Esophagus muscularis mucosa (tissue), 4 donors: ENCODE data around the gene TKT. TPM values are rescaled to one million over a fixed set of nuclear protein-coding genes. Genes with fewer than 3 reads are reported as not detected.

Source experiments
- DNase-seq: peaks from one replicate; pipeline ENCODE4 v3.0.0-alpha.2; 2017; ENCODE audit errors: extremely low spot score
- H3K27ac ChIP-seq, 4 donors: fragments of 200-600 bp; sonication (generic); replicated peaks in 1 of 4; 1 replicate in 3 of 4; 2 replicates in 1 of 4; pipeline ENCODE4 v1.5.1; 2016 to 2019; ENCODE audit warnings: mild to moderate bottlenecking in 1 of 4
- H3K27me3 ChIP-seq, 4 donors: fragments of 200-600 bp; sonication (generic); one replicate each; pipeline versions ENCODE4 v1.5.1 to v1.6.0; 2016 to 2019
- H3K36me3 ChIP-seq, 4 donors: fragments of 200-600 bp; sonication (generic); one replicate each; pipeline ENCODE4 v1.5.1; 2016 to 2019
- H3K4me1 ChIP-seq, 4 donors: fragments of 200-600 bp; sonication (generic); one replicate each; pipeline ENCODE4 v1.5.1; 2016 to 2019
- H3K4me3 ChIP-seq, 4 donors: fragments of 200-600 bp; sonication (generic); 1 replicate in 2 of 4; 2 replicates in 2 of 4; pipeline ENCODE4 v1.5.1; 2016 to 2019; ENCODE audit warnings: mild to moderate bottlenecking in 4 of 4, moderate library complexity in 1 of 4
- H3K9me3 ChIP-seq, 4 donors: fragments of 200-600 bp; sonication (generic); 1 replicate in 3 of 4; 2 replicates in 1 of 4; pipeline ENCODE4 v1.5.1; 2016 to 2019
- CTCF ChIP-seq, 3 experiments: fragments of 200-600 bp in 2 of 3; fragments of 450-650 bp in 1 of 3; sonication (generic) in 2 of 3; IDR thresholded peaks; one replicate each; pipeline ENCODE4 v1.5.1; 2017 to 2019; ENCODE audit warnings: antibody characterized with exemption in 3 of 3, mild to moderate bottlenecking in 2 of 3, moderate library complexity in 1 of 3
- EP300 ChIP-seq: sonication (generic); formaldehyde crosslinking; IDR thresholded peaks from one replicate; pipeline ENCODE4 v1.6.1; 2017; ENCODE audit warnings: antibody characterized with exemption
- POLR2A ChIP-seq: fragments of 450-650 bp; IDR thresholded peaks from one replicate; pipeline ENCODE4 v1.6.1; 2017; ENCODE audit warnings: antibody characterized with exemption, moderate library complexity, mild to moderate bottlenecking, low read depth
- POLR2AphosphoS5 ChIP-seq, 2 donors: sonication (generic); formaldehyde crosslinking; IDR thresholded peaks; one replicate each; pipeline ENCODE4 v1.6.1; 2017; ENCODE audit warnings: antibody characterized with exemption in 2 of 2
- WGBS: methylation state at CpG from one replicate; pipeline ENCODE4 v1.1.5; 2018; 5-methylcytosine and 5-hydroxymethylcytosine counted together
- intact Hi-C: fragments of 100-400 bp; cut with DNase I; formaldehyde crosslinking; loops from one replicate; pipeline ENCODE4 v1.15.1; 2023
- total RNA-seq, 4 donors: library from RNA; depleted of rRNA; stranded (reverse); fragments of >200 nt; gene quantifications; one replicate each; pipeline versions ENCODE4 v1.1.0 to v1.2.1, GENCODE V29; 2016

Gene TKT
- total RNA-seq, 4 donors from 2014 or later: 295 to 524 (median 378) TPM

- Histone ChIP-seq H3K27ac (no peak overlapping the region), H3K27me3 (no peaks in the 10 kb centered on the region), H3K4me1 (no peaks in the 10 kb centered on the region), H3K36me3 (peaks cover 41 to 93% (median 85%) of the 10 kb centered on the region in 4 donors), H3K9me3 (no peaks in the 10 kb centered on the region), H3K4me3 (no peak overlapping the region)
- intact Hi-C loops: no loop called here
- 96% methylated on average over 7 of the region's 9 CpGs for WGBS
- no peak for DNase-seq
- TF ChIP-seq POLR2A: no peak
- no peak for TF ChIP-seq POLR2AphosphoS5 (IDR thresholded peaks at IDR 0.05)
- TF ChIP-seq EP300: no peak
- TF ChIP-seq CTCF (IDR thresholded peaks at IDR 0.05): no peak
Measured at GRCh38 chr3:53186726-53187125, 69.1 kb downstream of the TKT start.

GRCh38 chr3:53185761-53186465 is 69.9 kb downstream of the TKT start:
- intact Hi-C loops: no loop called here
- DNase-seq: no peak
- Histone ChIP-seq H3K27ac (no peak overlapping the region), H3K27me3 (no peaks in the 10 kb centered on the region), H3K4me1 (no peaks in the 10 kb centered on the region), H3K4me3 (no peak overlapping the region), H3K9me3 (no peaks in the 10 kb centered on the region), H3K36me3 (peaks cover 41 to 97% (median 90%) of the 10 kb centered on the region in 4 donors)
- TF ChIP-seq CTCF (IDR thresholded peaks at IDR 0.05): no peak
- no peak for TF ChIP-seq POLR2AphosphoS5 (IDR thresholded peaks at IDR 0.05)
- TF ChIP-seq EP300: no peak
- TF ChIP-seq POLR2A: no peak
- WGBS: 91% methylated on average over 19 of the region's 20 CpGs

- Histone ChIP-seq H3K4me1 (no peaks in the 10 kb centered on the region), H3K27me3 (no peaks in the 10 kb centered on the region), H3K27ac (no peak overlapping the region), H3K4me3 (no peak overlapping the region), H3K9me3 (no peaks in the 10 kb centered on the region), H3K36me3 (peaks cover 37 to 97% (median 90%) of the 10 kb centered on the region in 4 donors)
- intact Hi-C loops: no loop called here
- no peak for DNase-seq
- TF ChIP-seq POLR2AphosphoS5 (IDR thresholded peaks at IDR 0.05) (no peak), CTCF (IDR thresholded peaks at IDR 0.05) (no peak), EP300 (no peak), POLR2A (no peak)
- WGBS: 96% methylated on average over 7 of the region's 7 CpGs
Measured at GRCh38 chr3:53184701-53185100, 71.1 kb downstream of the TKT start.

GRCh38 chr3:53183514-53183913 is 72.3 kb downstream of the TKT start:
- H3K27me3 ChIP-seq: no peaks in the 10 kb centered on the region
- H3K27ac ChIP-seq: no peak overlapping the region
- peaks cover 25 to 97% (median 90%) of the 10 kb centered on the region in 4 donors for H3K36me3 ChIP-seq
- no peaks in the 10 kb centered on the region for H3K9me3 ChIP-seq
- no peak for DNase-seq
- H3K4me1 ChIP-seq: no peaks in the 10 kb centered on the region
- intact Hi-C loops: no loop called here
- WGBS: 98% methylated on average over 9 of the region's 9 CpGs
- no peak for TF ChIP-seq POLR2AphosphoS5 (IDR thresholded peaks at IDR 0.05)
- TF ChIP-seq EP300: no peak
- no peak for TF ChIP-seq POLR2A
- TF ChIP-seq CTCF (IDR thresholded peaks at IDR 0.05): no peak
- no peak overlapping the region for H3K4me3 ChIP-seq
